OCI-LY3 (cell line): Measurements from ENCODE around the gene SMC1B.

Experiments
- EZH2phosphoT487 ChIP-seq: fragments of 200-600 bp; shearing (Covaris generic); IDR thresholded peaks from 2 replicates; pipeline ENCODE4 v1.6.1; 2018; ENCODE audit warnings: antibody characterized with exemption, mixed run types, low read depth
- TF ChIP-seq, protein P1 (sequence below): fragments of 200-600, 300-600 bp; sonication (generic); IDR thresholded peaks from 2 replicates; pipeline ENCODE4 v1.5.1; 2014; ENCODE audit warnings: antibody characterized with exemption, low read length, low read depth

DNA sequence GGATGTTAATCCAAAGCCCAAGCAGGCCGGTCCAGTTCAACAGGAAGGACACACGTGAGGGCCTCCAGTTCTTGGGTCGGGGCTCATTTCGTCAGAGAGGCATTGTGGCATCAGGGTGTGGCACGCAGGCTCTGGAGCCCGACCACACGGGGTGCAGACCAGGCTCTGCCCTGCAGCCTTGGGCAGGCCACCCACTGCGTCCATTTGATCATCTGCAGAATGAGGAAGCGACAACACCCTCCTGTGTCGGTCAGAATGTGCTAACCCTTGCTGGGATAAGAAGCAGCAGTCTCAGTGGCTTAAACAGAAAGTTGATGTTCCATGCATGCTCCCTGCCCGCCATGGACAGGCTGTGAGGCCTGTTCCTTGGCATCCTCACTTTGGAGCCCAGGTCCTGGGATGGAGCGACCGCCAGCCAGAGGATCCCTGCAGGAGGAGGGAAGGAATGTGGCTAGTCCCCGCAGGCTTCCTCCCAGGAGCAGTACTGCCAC lies 10.9 kb upstream of the SMC1B start:
- TF ChIP-seq, protein P1, sequence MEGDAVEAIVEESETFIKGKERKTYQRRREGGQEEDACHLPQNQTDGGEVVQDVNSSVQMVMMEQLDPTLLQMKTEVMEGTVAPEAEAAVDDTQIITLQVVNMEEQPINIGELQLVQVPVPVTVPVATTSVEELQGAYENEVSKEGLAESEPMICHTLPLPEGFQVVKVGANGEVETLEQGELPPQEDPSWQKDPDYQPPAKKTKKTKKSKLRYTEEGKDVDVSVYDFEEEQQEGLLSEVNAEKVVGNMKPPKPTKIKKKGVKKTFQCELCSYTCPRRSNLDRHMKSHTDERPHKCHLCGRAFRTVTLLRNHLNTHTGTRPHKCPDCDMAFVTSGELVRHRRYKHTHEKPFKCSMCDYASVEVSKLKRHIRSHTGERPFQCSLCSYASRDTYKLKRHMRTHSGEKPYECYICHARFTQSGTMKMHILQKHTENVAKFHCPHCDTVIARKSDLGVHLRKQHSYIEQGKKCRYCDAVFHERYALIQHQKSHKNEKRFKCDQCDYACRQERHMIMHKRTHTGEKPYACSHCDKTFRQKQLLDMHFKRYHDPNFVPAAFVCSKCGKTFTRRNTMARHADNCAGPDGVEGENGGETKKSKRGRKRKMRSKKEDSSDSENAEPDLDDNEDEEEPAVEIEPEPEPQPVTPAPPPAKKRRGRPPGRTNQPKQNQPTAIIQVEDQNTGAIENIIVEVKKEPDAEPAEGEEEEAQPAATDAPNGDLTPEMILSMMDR = no peak
- TF ChIP-seq EZH2phosphoT487 = no peak
